Measurements from ENCODE around the gene FLNB. TPM values are rescaled to one million over a fixed set of nuclear protein-coding genes. Genes with fewer than 3 reads are reported as not detected.

Gene FLNB
- total and polyA plus RNA-seq, 2 of the 13 experiments (the other 11 are each of a cell fraction or from before 2014, with no cell fraction given) = 106 to 130 TPM

- Histone ChIP-seq H3K4me3 (replicated peaks in 1 of 3; ENCODE audit: insufficient read depth in 1 of 3, low read depth in 2 of 3, low read length in 3 of 3) (no peak overlapping the region), H3K4me2 (ENCODE audit: low read depth, low read length) (no peak overlapping the region), H3K27me3 (ENCODE audit: control insufficient read depth in 1 of 2, insufficient read depth in 2 of 2, low read length in 2 of 2) (no peaks in the 10 kb centered on the region; a peak in 1 of 5 replicates), H3K79me2 (ENCODE audit: insufficient read depth, low read length) (peaks cover 18% of the 10 kb centered on the region), H3K36me3 (replicated peaks in 1 of 2; ENCODE audit: control insufficient read depth in 1 of 2, insufficient read depth in 2 of 2, low read length in 2 of 2) (no peaks in the 10 kb centered on the region), H4K20me1 (ENCODE audit: insufficient read depth, low read length) (peaks cover 7% of the 10 kb centered on the region; the same call in 1 of the 2 replicates), H3K27ac (ENCODE audit: extremely low read length, insufficient read depth, low read length) (no peak overlapping the region), H2AFZ (ENCODE audit: low read length) (no peak overlapping the region), H3K4me1 (ENCODE audit: insufficient read depth, low read length) (peaks cover 35% of the 10 kb centered on the region), H3K9ac (ENCODE audit: insufficient read depth, low read depth, low read length) (no peak overlapping the region), H3K9me3 (ENCODE audit: low read length) (no peaks in the 10 kb centered on the region)
- POLR2A ChIA-PET = no interaction called here
- no TSS peak for BruUV-seq (replicated peaks)
- 71% methylated on average over 6 of the region's 6 CpGs for WGBS (ENCODE audit: low lambda C conversion rate)
- intact Hi-C loops (cut with micrococcal nuclease; ENCODE audit: unreplicated experiment) (loop anchor here (5.0 kb wide), 2 partner anchors 43 to 167 kb away; no protein-coding TSS in a partner anchor), in situ Hi-C loops (cut with HindIII; ENCODE audit: extremely low pct_ligation_motif_present, low pct_unique_long_range_greater_than_20kb) (loop anchor here (5.0 kb wide), 2 partner anchors 43 to 107 kb away; no protein-coding TSS in a partner anchor)
- DNase-seq (ENCODE audit: low spot score) (no peak), FAIRE-seq (no peak), ATAC-seq (no peak)
- CTCF ChIA-PET (ENCODE audit: low intra/inter-chr PET ratio, low total read pairs) = no interaction called here
- TF ChIP-seq FOSL2 (CRISPR knock-in tag; IDR thresholded peaks at IDR 0.05) (peak; percentile 51), ZNF441 (CRISPR knock-in tag; IDR thresholded peaks at IDR 0.05; ENCODE audit: borderline replicate concordance) (no peak)
Observed at GRCh38 chr3:58004973-58005372, 3.2 kb upstream of the FLNB start.

- POLR2A ChIA-PET = no interaction called here
- DNase-seq (ENCODE audit: low spot score) = peak; percentile 74
- Histone ChIP-seq H3K36me3 (replicated peaks in 1 of 2; ENCODE audit: control insufficient read depth in 1 of 2, insufficient read depth in 2 of 2, low read length in 2 of 2) (peaks cover 0 to 1% of the 10 kb centered on the region in 2 experiments; a peak in 1 of 5 replicates), H3K4me3 (replicated peaks in 1 of 3; ENCODE audit: insufficient read depth in 1 of 3, low read depth in 2 of 3, low read length in 3 of 3) (no peak overlapping the region), H3K27me3 (ENCODE audit: control insufficient read depth in 1 of 2, insufficient read depth in 2 of 2, low read length in 2 of 2) (no peaks in the 10 kb centered on the region; a peak in 1 of 5 replicates), H3K79me2 (ENCODE audit: insufficient read depth, low read length) (peaks cover 25% of the 10 kb centered on the region), H3K4me2 (ENCODE audit: low read depth, low read length) (no peak overlapping the region), H3K4me1 (ENCODE audit: insufficient read depth, low read length) (peaks cover 34% of the 10 kb centered on the region), H3K9me3 (ENCODE audit: low read length) (no peaks in the 10 kb centered on the region), H3K27ac (ENCODE audit: extremely low read length, insufficient read depth, low read length) (no peak overlapping the region), H4K20me1 (ENCODE audit: insufficient read depth, low read length) (peaks cover 14% of the 10 kb centered on the region), H3K9ac (ENCODE audit: insufficient read depth, low read depth, low read length) (no peak overlapping the region), H2AFZ (ENCODE audit: low read length) (no peak overlapping the region)
- intact Hi-C loops (cut with micrococcal nuclease; ENCODE audit: unreplicated experiment) = loop anchor here (5.0 kb wide), 2 partner anchors 43 to 167 kb away; no protein-coding TSS in a partner anchor
- in situ Hi-C loops (cut with HindIII; ENCODE audit: extremely low pct_ligation_motif_present, low pct_unique_long_range_greater_than_20kb) = loop anchor here (5.0 kb wide), 2 partner anchors 43 to 107 kb away; no protein-coding TSS in a partner anchor
- peak; percentile 38; the same call in 2 of the 3 replicates for ATAC-seq
- no TSS peak for BruUV-seq (replicated peaks)
- 56% methylated on average over 2 of the region's 2 CpGs for WGBS (ENCODE audit: low lambda C conversion rate)
- CTCF ChIA-PET (ENCODE audit: low intra/inter-chr PET ratio, low total read pairs) = no interaction called here
- TF ChIP-seq SOX6 (IDR thresholded peaks at IDR 0.05) (no peak), SOX6 (CRISPR knock-in tag; IDR thresholded peaks at IDR 0.05) (peak; percentile 17; the same call in 1 of the 2 replicates), SOX13 (IDR thresholded peaks at IDR 0.05) (0 out of 2 replicates have a peak, but pooled peaks have one; percentile 27), SOX13 (CRISPR knock-in tag; conservative IDR thresholded peaks at IDR 0.05 in 1 of 2, IDR thresholded peaks at IDR 0.05 in 1 of 2) (peak in 1 of 2 experiments; percentile 50; a peak in 1 of 4 replicates), CEBPB (IDR thresholded peaks at IDR 0.05; ENCODE audit: borderline replicate concordance, low read depth, low read length) (peak; percentile 77), CEBPG (CRISPR knock-in tag; IDR thresholded peaks at IDR 0.05) (peak; percentile 56; the same call in 1 of the 2 replicates), NR3C1 (CRISPR knock-in tag; IDR thresholded peaks at IDR 0.05) (no peak), MIER3 (CRISPR knock-in tag; IDR thresholded peaks at IDR 0.05; ENCODE audit: borderline replicate concordance) (no peak), SOX5 (CRISPR knock-in tag; IDR thresholded peaks at IDR 0.05; ENCODE audit: borderline replicate concordance) (0 out of 2 replicates have a peak, but pooled peaks have one; percentile 58), TEAD3 (CRISPR knock-in tag; optimal IDR thresholded peaks at IDR 0.05; ENCODE audit: borderline replicate concordance) (peak; percentile 40)
- TF ChIP-seq, protein P1, sequence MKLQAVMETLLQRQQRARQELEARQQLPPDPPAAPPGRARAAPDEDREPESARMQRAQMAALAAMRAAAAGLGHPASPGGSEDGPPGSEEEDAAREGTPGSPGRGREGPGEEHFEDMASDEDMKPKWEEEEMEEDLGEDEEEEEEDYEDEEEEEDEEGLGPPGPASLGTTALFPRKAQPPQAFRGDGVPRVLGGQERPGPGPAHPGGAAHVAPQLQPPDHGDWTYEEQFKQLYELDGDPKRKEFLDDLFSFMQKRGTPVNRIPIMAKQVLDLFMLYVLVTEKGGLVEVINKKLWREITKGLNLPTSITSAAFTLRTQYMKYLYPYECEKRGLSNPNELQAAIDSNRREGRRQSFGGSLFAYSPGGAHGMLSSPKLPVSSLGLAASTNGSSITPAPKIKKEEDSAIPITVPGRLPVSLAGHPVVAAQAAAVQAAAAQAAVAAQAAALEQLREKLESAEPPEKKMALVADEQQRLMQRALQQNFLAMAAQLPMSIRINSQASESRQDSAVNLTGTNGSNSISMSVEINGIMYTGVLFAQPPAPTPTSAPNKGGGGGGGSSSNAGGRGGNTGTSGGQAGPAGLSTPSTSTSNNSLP (IDR thresholded peaks at IDR 0.05; ENCODE audit: low read depth, low read length) = 0 out of 2 replicates have a peak, but pooled peaks have one; percentile 15
- TF ChIP-seq, protein P2, sequence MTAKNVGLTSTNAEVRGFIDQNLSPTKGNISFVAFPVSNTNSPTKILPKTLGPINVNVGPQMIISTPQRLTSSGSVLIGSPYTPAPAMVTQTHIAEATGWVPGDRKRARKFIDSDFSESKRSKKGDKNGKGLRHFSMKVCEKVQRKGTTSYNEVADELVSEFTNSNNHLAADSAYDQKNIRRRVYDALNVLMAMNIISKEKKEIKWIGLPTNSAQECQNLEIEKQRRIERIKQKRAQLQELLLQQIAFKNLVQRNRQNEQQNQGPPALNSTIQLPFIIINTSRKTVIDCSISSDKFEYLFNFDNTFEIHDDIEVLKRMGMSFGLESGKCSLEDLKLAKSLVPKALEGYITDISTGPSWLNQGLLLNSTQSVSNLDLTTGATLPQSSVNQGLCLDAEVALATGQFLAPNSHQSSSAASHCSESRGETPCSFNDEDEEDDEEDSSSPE (CRISPR knock-in tag; IDR thresholded peaks at IDR 0.05) = no peak
- no peak for FAIRE-seq
Observed at GRCh38 chr3:58005669-58006068, 2.6 kb upstream of the FLNB start.
